Ovary (tissue), 3 donors: ENCODE measurements around the gene PCDHGA1.

Experiments used
- EP300 ChIP-seq: sonication (generic); formaldehyde crosslinking; IDR thresholded peaks from one replicate; pipeline ENCODE4 v1.6.1; 2017; ENCODE audit warnings: antibody characterized with exemption
- POLR2A ChIP-seq: fragments of 450-650 bp; IDR thresholded peaks from one replicate; pipeline ENCODE4 v1.6.1; 2017; ENCODE audit warnings: antibody characterized with exemption, mild to moderate bottlenecking, moderate library complexity
- TF ChIP-seq, protein P1 (sequence below), 3 donors: fragments of 450-650 bp in 2 of 3; fragments of 200-600 bp in 1 of 3; IDR thresholded peaks; one replicate each; pipeline versions ENCODE4 v1.5.1 to v1.8.0; 2016 to 2022; ENCODE audit warnings: antibody characterized with exemption in 3 of 3, mild to moderate bottlenecking in 1 of 3
- donor health status: DM: no; HTN: no; CAD: no.

- TF ChIP-seq, protein P1, sequence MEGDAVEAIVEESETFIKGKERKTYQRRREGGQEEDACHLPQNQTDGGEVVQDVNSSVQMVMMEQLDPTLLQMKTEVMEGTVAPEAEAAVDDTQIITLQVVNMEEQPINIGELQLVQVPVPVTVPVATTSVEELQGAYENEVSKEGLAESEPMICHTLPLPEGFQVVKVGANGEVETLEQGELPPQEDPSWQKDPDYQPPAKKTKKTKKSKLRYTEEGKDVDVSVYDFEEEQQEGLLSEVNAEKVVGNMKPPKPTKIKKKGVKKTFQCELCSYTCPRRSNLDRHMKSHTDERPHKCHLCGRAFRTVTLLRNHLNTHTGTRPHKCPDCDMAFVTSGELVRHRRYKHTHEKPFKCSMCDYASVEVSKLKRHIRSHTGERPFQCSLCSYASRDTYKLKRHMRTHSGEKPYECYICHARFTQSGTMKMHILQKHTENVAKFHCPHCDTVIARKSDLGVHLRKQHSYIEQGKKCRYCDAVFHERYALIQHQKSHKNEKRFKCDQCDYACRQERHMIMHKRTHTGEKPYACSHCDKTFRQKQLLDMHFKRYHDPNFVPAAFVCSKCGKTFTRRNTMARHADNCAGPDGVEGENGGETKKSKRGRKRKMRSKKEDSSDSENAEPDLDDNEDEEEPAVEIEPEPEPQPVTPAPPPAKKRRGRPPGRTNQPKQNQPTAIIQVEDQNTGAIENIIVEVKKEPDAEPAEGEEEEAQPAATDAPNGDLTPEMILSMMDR (IDR thresholded peaks at IDR 0.05), result no peak
- no peak for TF ChIP-seq EP300
- TF ChIP-seq POLR2A, result no peak
These were observed 110.0 kb downstream of the PCDHGA1 start for GRCh38 chr5:141440341-141440740.
